Stomach (tissue), 4 donors: Measurements from ENCODE around the gene EHHADH.
"Not testable (repeated sequence)": the region's sequence is repeated elsewhere in the genome, so short reads cannot be mapped to it uniquely, and the experiment has no call there.

Source experiments
- CTCF ChIP-seq, 7 experiments: fragments of 450-650 bp in 4 of 7; fragments of 200-600 bp in 3 of 7; sonication (generic) in 3 of 7; IDR thresholded peaks; one replicate each; pipeline ENCODE4 v1.5.1; 2016 to 2019; ENCODE audit warnings: antibody characterized with exemption in 7 of 7, control low read depth in 2 of 7, mild to moderate bottlenecking in 1 of 7
- EP300 ChIP-seq: sonication (generic); formaldehyde crosslinking; IDR thresholded peaks from one replicate; pipeline ENCODE4 v1.6.1; 2017; ENCODE audit warnings: antibody characterized with exemption
- POLR2A ChIP-seq, 4 donors: fragments of 450-650 bp; IDR thresholded peaks; one replicate each; pipeline ENCODE4 v1.6.1; 2016; ENCODE audit warnings: antibody characterized with exemption in 4 of 4, control low read depth in 2 of 4, mild to moderate bottlenecking in 1 of 4, moderate library complexity in 1 of 4
- POLR2AphosphoS5 ChIP-seq, 3 donors: sonication (generic); formaldehyde crosslinking; IDR thresholded peaks; one replicate each; pipeline ENCODE4 v1.6.1; 2016; ENCODE audit warnings: antibody characterized with exemption in 3 of 3

DNA sequence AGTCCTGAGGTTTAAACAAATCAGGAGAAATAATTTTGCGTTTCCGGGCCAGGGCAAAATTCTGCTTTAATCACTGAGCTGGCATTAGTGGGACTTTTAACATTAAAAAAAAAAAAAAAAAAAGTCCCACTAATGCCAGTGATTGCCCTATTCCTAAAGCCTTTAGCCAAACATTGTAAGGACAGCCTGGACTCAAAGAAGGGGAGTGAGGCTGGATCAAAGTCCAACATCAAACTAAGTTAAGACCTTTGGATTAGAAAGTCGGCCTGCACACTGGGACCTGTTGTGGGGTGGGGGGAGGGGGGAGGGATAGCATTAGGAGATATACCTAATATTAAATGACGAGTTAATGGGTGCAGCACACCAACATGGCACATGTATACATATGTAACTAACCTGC lies 716 bp downstream of the EHHADH start:
- not testable (repeated sequence) for TF ChIP-seq CTCF (IDR thresholded peaks at IDR 0.05); POLR2AphosphoS5 (IDR thresholded peaks at IDR 0.05); POLR2A (IDR thresholded peaks at IDR 0.05); EP300
